ENCODE measurements around the gene SLF2. TPM values are rescaled to one million over a fixed set of nuclear protein-coding genes. Genes with fewer than 3 reads are reported as not detected.

Gene SLF2
- total and polyA plus RNA-seq, 2 of the 13 experiments (the other 11 are each of a cell fraction or from before 2014, with no cell fraction given) = 12.2 to 48.1 TPM

GRCh38 chr10:100878291-100878910 is 34.4 kb upstream of the SLF2 start (continued):
- TF ChIP-seq ARID4A (CRISPR knock-in tag; IDR thresholded peaks at IDR 0.05; ENCODE audit: borderline replicate concordance) = no peak
- no peak for TF ChIP-seq HNRNPL (IDR thresholded peaks at IDR 0.05; ENCODE audit: low read depth, low read length)
- TF ChIP-seq XBP1 (CRISPR knock-in tag; IDR thresholded peaks at IDR 0.05) = no peak
- no peak for TF ChIP-seq FIP1L1 (IDR thresholded peaks at IDR 0.05; ENCODE audit: borderline replicate concordance, insufficient read depth, low read depth, low read length)
- 0 out of 2 replicates have a peak, but pooled peaks have one; percentile 46 for TF ChIP-seq NCOA2 (CRISPR knock-in tag; IDR thresholded peaks at IDR 0.05)
- TF ChIP-seq ZNF230 (CRISPR knock-in tag; IDR thresholded peaks at IDR 0.05) = peak; percentile 83; the same call in 1 of the 2 replicates
- TF ChIP-seq KDM6A (CRISPR knock-in tag; IDR thresholded peaks at IDR 0.05; ENCODE audit: low read depth) = no peak
- TF ChIP-seq MYPOP (CRISPR knock-in tag; IDR thresholded peaks at IDR 0.05) = 0 out of 2 replicates have a peak, but pooled peaks have one; percentile 51
- no peak for TF ChIP-seq NKX3-1 (CRISPR knock-in tag; IDR thresholded peaks at IDR 0.05)
- no peak for TF ChIP-seq DDIT3 (CRISPR knock-in tag; IDR thresholded peaks at IDR 0.05)
- TF ChIP-seq JARID2 (CRISPR knock-in tag; IDR thresholded peaks at IDR 0.05; ENCODE audit: insufficient replicate concordance) = peak; percentile 29
- peak; percentile 64 for TF ChIP-seq ZNF263 (CRISPR knock-in tag; IDR thresholded peaks at IDR 0.05)
- no peak for TF ChIP-seq PRDM4 (CRISPR knock-in tag; IDR thresholded peaks at IDR 0.05; ENCODE audit: borderline replicate concordance)
- TF ChIP-seq ZBTB37 (CRISPR knock-in tag; IDR thresholded peaks at IDR 0.05) = no peak
- peak; percentile 73; the same call in 1 of the 2 replicates for TF ChIP-seq PATZ1 (CRISPR knock-in tag; IDR thresholded peaks at IDR 0.05)
- TF ChIP-seq MXI1 (IDR thresholded peaks at IDR 0.05; ENCODE audit: borderline replicate concordance, low read depth, low read length) = no peak
- TF ChIP-seq ERF (CRISPR knock-in tag; IDR thresholded peaks at IDR 0.05) = peak; percentile 75

All from HepG2 (cell line).